DOHH2 (cell line): Measurements from ENCODE around the gene SLC16A13.

Experiments used
- H3F3A ChIP-seq: fragments of 200-600 bp; sonication (generic), shearing (Covaris generic); 2 replicates; pipeline ENCODE4 v1.6.0; 2016; ENCODE audit warnings: antibody characterized with exemption, mild to moderate bottlenecking; ENCODE audit not compliant: control insufficient read depth, insufficient read depth
- H3K27ac ChIP-seq: fragments of 200-600 bp; sonication (generic); 2 replicates; pipeline ENCODE4 v1.5.1; 2014; ENCODE audit warnings: low read depth, mild to moderate bottlenecking, low read length, moderate library complexity
- H3K27me3 ChIP-seq: fragments of 200-600 bp; sonication (generic); 2 replicates; pipeline ENCODE4 v1.6.1; 2014; ENCODE audit warnings: mild to moderate bottlenecking, low read length, mixed read lengths; ENCODE audit not compliant: control insufficient read depth
- H3K36me3 ChIP-seq: fragments of 200-600 bp; sonication (generic); 2 replicates; pipeline ENCODE4 v1.6.1; 2014; ENCODE audit warnings: mild to moderate bottlenecking, low read length, moderate library complexity, mixed read lengths; ENCODE audit not compliant: control insufficient read depth
- H3K4me1 ChIP-seq: fragments of 200-600 bp; sonication (generic); 2 replicates; pipeline ENCODE4 v1.6.1; 2014; ENCODE audit warnings: mild to moderate bottlenecking, low read length, mixed read lengths; ENCODE audit not compliant: control insufficient read depth
- H3K4me2 ChIP-seq: fragments of 200-600 bp; sonication (generic); 2 replicates; pipeline ENCODE4 v1.6.0; 2014; ENCODE audit warnings: mild to moderate bottlenecking, low read length, moderate library complexity
- H3K4me3 ChIP-seq: fragments of 200-600 bp; sonication (generic); 2 replicates; pipeline ENCODE4 v1.5.1; 2014; ENCODE audit warnings: mild to moderate bottlenecking, low read length, mixed read lengths
- H3K79me2 ChIP-seq: fragments of 200-600 bp; sonication (generic); 2 replicates; pipeline ENCODE4 v1.6.1; 2014; ENCODE audit warnings: mild to moderate bottlenecking, low read length, mixed read lengths; ENCODE audit not compliant: control insufficient read depth
- H3K9me2 ChIP-seq: fragments of 200-600 bp; sonication (generic); replicated peaks from 2 replicates; pipeline ENCODE4 v1.6.1; 2014; ENCODE audit warnings: mild to moderate bottlenecking, low read length, mixed read lengths; ENCODE audit not compliant: control insufficient read depth
- H3K9me3 ChIP-seq: fragments of 200-600 bp; sonication (generic); 2 replicates; pipeline ENCODE4 v1.6.1; 2014; ENCODE audit warnings: antibody characterized with exemption, low read length, mixed read lengths; ENCODE audit not compliant: control insufficient read depth, insufficient read depth
- H4K20me1 ChIP-seq: fragments of 200-600 bp; sonication (generic); 2 replicates; pipeline ENCODE4 v1.6.0; 2014; ENCODE audit warnings: low read depth, mild to moderate bottlenecking, antibody characterized with exemption, low read length, moderate library complexity; ENCODE audit not compliant: control insufficient read depth, insufficient read depth
- CTCF ChIP-seq: fragments of 200-600 bp; sonication (generic); IDR thresholded peaks from one replicate; pipeline ENCODE4 v1.5.1; 2014; ENCODE audit warnings: antibody characterized with exemption, mild to moderate bottlenecking, low read depth, low read length; ENCODE audit not compliant: poor library complexity, severe bottlenecking
- EZH2phosphoT487 ChIP-seq: fragments of 200-600 bp; sonication (generic); IDR thresholded peaks from 2 replicates; pipeline ENCODE4 v1.6.1; 2017; ENCODE audit warnings: borderline replicate concordance, mild to moderate bottlenecking, antibody characterized with exemption, low read length, moderate library complexity, mixed read lengths

SLC16A13 gene

DNA sequence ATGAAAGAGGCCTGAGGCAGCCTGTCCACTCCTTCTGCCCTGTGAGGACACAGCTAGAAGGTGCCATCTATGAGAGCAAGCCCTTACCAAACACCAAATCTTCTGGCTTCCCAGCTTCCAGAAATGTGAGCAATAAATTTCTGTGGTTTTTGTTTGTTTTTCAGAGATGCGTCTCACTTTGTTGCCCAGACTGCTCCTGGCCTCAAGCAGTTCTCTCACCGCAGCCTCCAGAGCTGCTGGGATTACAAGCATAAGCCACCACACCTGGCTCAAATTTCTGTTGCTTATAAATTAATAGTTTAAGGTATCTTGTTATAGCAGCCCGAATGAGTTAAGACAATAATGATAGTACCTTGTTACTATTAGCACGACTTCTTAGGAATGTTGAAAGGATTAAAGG is 20.6 kb downstream of the SLC16A13 start:
- Histone ChIP-seq H3K9me3 (no peaks in the 10 kb centered on the region), H3K4me3 (no peak overlapping the region), H3F3A (no peaks in the 10 kb centered on the region), H4K20me1 (no peaks in the 10 kb centered on the region), H3K4me2 (no peak overlapping the region), H3K27ac (no peak overlapping the region), H3K36me3 (no peaks in the 10 kb centered on the region), H3K4me1 (no peaks in the 10 kb centered on the region), H3K27me3 (no peaks in the 10 kb centered on the region), H3K79me2 (no peaks in the 10 kb centered on the region), H3K9me2 (no peaks in the 10 kb centered on the region)
- no peak for TF ChIP-seq CTCF
- TF ChIP-seq EZH2phosphoT487, result no peak

GRCh38 chr17:7058831-7059447 is 23.1 kb downstream of the SLC16A13 start:
- H3K79me2 ChIP-seq, result no peaks in the 10 kb centered on the region
- no peaks in the 10 kb centered on the region for H3K9me2 ChIP-seq
- no peaks in the 10 kb centered on the region for H3F3A ChIP-seq
- no peaks in the 10 kb centered on the region for H3K9me3 ChIP-seq
- no peaks in the 10 kb centered on the region for H4K20me1 ChIP-seq
- no peak overlapping the region for H3K27ac ChIP-seq
- no peaks in the 10 kb centered on the region for H3K4me1 ChIP-seq
- peaks cover 7% of the 10 kb centered on the region; the same call in 1 of the 2 replicates for H3K27me3 ChIP-seq
- no peaks in the 10 kb centered on the region for H3K36me3 ChIP-seq
- H3K4me2 ChIP-seq, result no peak overlapping the region
- H3K4me3 ChIP-seq, result no peak overlapping the region
- no peak for TF ChIP-seq CTCF

GRCh38 chr17:7060165-7060891 is 24.5 kb downstream of the SLC16A13 start:
- Histone ChIP-seq H3F3A (no peaks in the 10 kb centered on the region), H3K4me2 (no peak overlapping the region), H3K9me3 (no peaks in the 10 kb centered on the region), H3K27me3 (peaks cover 7% of the 10 kb centered on the region; the same call in 1 of the 2 replicates), H3K27ac (no peak overlapping the region), H3K36me3 (no peaks in the 10 kb centered on the region), H3K4me3 (no peak overlapping the region), H3K9me2 (no peaks in the 10 kb centered on the region), H3K79me2 (no peaks in the 10 kb centered on the region), H4K20me1 (no peaks in the 10 kb centered on the region), H3K4me1 (no peaks in the 10 kb centered on the region)
- TF ChIP-seq EZH2phosphoT487, result no peak
- TF ChIP-seq CTCF, result no peak
